GM12878 (cell line): ENCODE measurements around the gene TM4SF4. TPM values are rescaled to one million over a fixed set of nuclear protein-coding genes. Genes with fewer than 3 reads are reported as not detected.

ENCODE experiments used
- ATAC-seq: fragments of 200-7000 bp; cut with Tn5 transposase; 3 replicates; pipeline ENCODE4 v1.9.1; 2020; ENCODE audit warnings: mild to moderate bottlenecking, moderate library complexity
- BruUV-seq: library from RNA; stranded (reverse); fragments of 400-500 nt; replicated peaks from 2 replicates; lab custom pipeline; 2021; lab: Mats Ljungman, UMichigan
- CTCF ChIA-PET: fragments of 300-600 bp; sonication (Branson Sonifier 250); formaldehyde crosslinking; extraction: SDS; loops from one replicate; lab custom pipeline; 2021; ENCODE audit warnings: inconsistent platforms; lab: Yijun Ruan, JAX
- POLR2A ChIA-PET: fragments of 350-600 bp; formaldehyde crosslinking; extraction: SDS; loops from one replicate; lab custom pipeline; 2021; ENCODE audit warnings: inconsistent platforms; lab: Charles Lee
- RAD21 ChIA-PET: fragments of 300-600 bp; sonication (Branson Sonifier 250); formaldehyde crosslinking; loops from one replicate; lab custom pipeline; 2023; ENCODE audit warnings: antibody characterized with exemption; ENCODE audit not compliant: unreplicated experiment; lab: Charles Lee
- SMC1A ChIA-PET: fragments of 300-600 bp; sonication (Branson Sonifier 250); formaldehyde crosslinking; loops from one replicate; lab custom pipeline; 2023; ENCODE audit not compliant: unreplicated experiment, uncharacterized antibody; lab: Charles Lee
- DNase-seq: peaks from one replicate; pipeline ENCODE4 v3.0.0-alpha.2; 2011; ENCODE audit warnings: low read depth, low spot score
- FAIRE-seq: peaks from 3 replicates; lab custom pipeline; 2011; peaks lifted over from hg19 to GRCh38; lab: Jason Lieb, UNC
- H2AFZ ChIP-seq: 2 replicates; pipeline ENCODE4 v1.6.0; 2011; ENCODE audit warnings: low read depth, low read length, control low read depth; ENCODE audit not compliant: control insufficient read depth
- H3K27ac ChIP-seq: 2 replicates; pipeline ENCODE4 v1.5.1; 2011; ENCODE audit warnings: control low read depth; ENCODE audit not compliant: control insufficient read depth, insufficient read depth
- H3K27me3 ChIP-seq, 2 experiments: replicated peaks in 1 of 2; 2 replicates each; pipeline versions ENCODE4 v1.6.0 to v1.6.1; 2011; ENCODE audit warnings: low read length in 1 of 2; ENCODE audit not compliant: control insufficient read depth in 2 of 2, insufficient read depth in 2 of 2
- H3K36me3 ChIP-seq, 2 experiments: 2 replicates each; pipeline ENCODE4 v1.5.1; 2011; ENCODE audit warnings: low read length in 1 of 2; ENCODE audit not compliant: control insufficient read depth in 2 of 2, insufficient read depth in 2 of 2
- H3K4me1 ChIP-seq: 2 replicates; pipeline ENCODE4 v1.6.1; 2011; ENCODE audit warnings: mild to moderate bottlenecking, low read length, moderate library complexity, mixed read lengths; ENCODE audit not compliant: control insufficient read depth, insufficient read depth
- H3K4me2 ChIP-seq: 2 replicates; pipeline ENCODE4 v1.6.0; 2011; ENCODE audit warnings: control low read depth; ENCODE audit not compliant: control insufficient read depth, insufficient read depth
- H3K4me3 ChIP-seq: fragments of 200-600 bp; sonication (generic); 2 replicates; pipeline ENCODE4 v1.5.1; 2016
- H3K79me2 ChIP-seq: 2 replicates; pipeline ENCODE4 v1.6.0; 2011; ENCODE audit warnings: low read length; ENCODE audit not compliant: control insufficient read depth, insufficient read depth
- H3K9ac ChIP-seq: 2 replicates; pipeline ENCODE4 v1.8.0; 2011; ENCODE audit warnings: low read length, control low read depth, mixed read lengths; ENCODE audit not compliant: control insufficient read depth, insufficient read depth
- H3K9me3 ChIP-seq: replicated peaks from 3 replicates; pipeline ENCODE4 v1.5.1; 2011; ENCODE audit warnings: mild to moderate bottlenecking, low read length; ENCODE audit not compliant: control insufficient read depth, insufficient read depth
- H4K20me1 ChIP-seq: 2 replicates; pipeline ENCODE4 v1.6.0; 2011; ENCODE audit not compliant: control insufficient read depth, insufficient read depth
- BHLHE40 ChIP-seq, 2 experiments: fragments of 450-650 bp in 1 of 2; IDR thresholded peaks; 2 replicates each; pipeline ENCODE4 v1.6.1; 2011 to 2017; ENCODE audit warnings: low read depth in 2 of 2, borderline replicate concordance in 1 of 2, improper control_type of control experiment in 1 of 2, low read length in 1 of 2, mild to moderate bottlenecking in 1 of 2
- CREM ChIP-seq: IDR thresholded peaks from 2 replicates; pipeline ENCODE4 v1.6.1; 2014; ENCODE audit warnings: antibody characterized with exemption, low read depth
- FOS ChIP-seq: IDR thresholded peaks from 3 replicates; pipeline ENCODE4 v1.6.1; 2011; ENCODE audit warnings: borderline replicate concordance; ENCODE audit not compliant: insufficient read length; ENCODE audit errors: extremely low read depth
- HDAC6 ChIP-seq: fragments of 200-600 bp; sonication (generic); IDR thresholded peaks from one replicate; pipeline ENCODE4 v1.8.0; 2017; ENCODE audit warnings: antibody characterized with exemption; ENCODE audit not compliant: unreplicated experiment
- MYB ChIP-seq: fragments of 150-350 bp; IDR thresholded peaks from 2 replicates; pipeline ENCODE4 v1.6.1; 2014; ENCODE audit warnings: mild to moderate bottlenecking, low read depth, low read length, borderline replicate concordance
- POLR2AphosphoS5 ChIP-seq: IDR thresholded peaks from 2 replicates; pipeline ENCODE4 v1.6.1; 2011; ENCODE audit warnings: mild to moderate bottlenecking, low read length, inconsistent platforms
- RB1 ChIP-seq: fragments of 450-650 bp; formaldehyde crosslinking; IDR thresholded peaks from 2 replicates; pipeline ENCODE4 v1.6.1; 2017; ENCODE audit warnings: mild to moderate bottlenecking, borderline replicate concordance
- SP1 ChIP-seq: IDR thresholded peaks from one replicate; pipeline ENCODE4 v1.6.1; 2011; ENCODE audit warnings: low read depth, low read length
- TCF7 ChIP-seq: IDR thresholded peaks from 2 replicates; pipeline ENCODE4 v1.6.1; 2014; ENCODE audit warnings: antibody characterized with exemption, borderline replicate concordance
- ZSCAN29 ChIP-seq: fragments of 450-650 bp; IDR thresholded peaks from 2 replicates; pipeline ENCODE4 v1.6.1; 2017; ENCODE audit warnings: mild to moderate bottlenecking, moderate library complexity
- ZZZ3 ChIP-seq: IDR thresholded peaks from 2 replicates; pipeline ENCODE4 v1.6.1; 2011; ENCODE audit warnings: low read depth; ENCODE audit not compliant: control insufficient read depth, insufficient read length
- WGBS: methylation state at CpG from one replicate; pipeline ENCODE4 v1.1.6; 2016; ENCODE audit warnings: low lambda C conversion rate; ENCODE audit not compliant: insufficient replicate concordance, insufficient coverage; ENCODE audit errors: missing lambda C conversion rate; 5-methylcytosine and 5-hydroxymethylcytosine counted together
- in situ Hi-C: fragments of 300-500 bp; cut with MboI; formaldehyde crosslinking; loops from 9 replicates; pipeline ENCODE4 v1.14.3; 2018; ENCODE audit warnings: mixed read lengths
- intact Hi-C: fragments of 100-400 bp; cut with micrococcal nuclease; formaldehyde crosslinking; loops from one replicate; pipeline ENCODE4 v1.14.2; 2022; ENCODE audit not compliant: unreplicated experiment
- polyA plus RNA-seq, 11 experiments: library from polyadenylated mRNA; depleted of rRNA in 4 of 11; unstranded in 6 of 11; stranded (reverse) in 5 of 11; fragments of >200 nt; fragmentation: Nextera tagmentation in 4 of 11; fragmentation: Illumina TruSeq in 1 of 11; extraction: Ambion mirVana in 4 of 11; extraction: Trizol in 1 of 11; gene quantifications; 1 replicate in 1 of 11; 2 replicates in 10 of 11; pipeline versions ENCODE4 v1.2.1 to v1.2.3, GENCODE V29; 2011 to 2016; ENCODE audit warnings: inconsistent platforms in 2 of 11, missing spikeins in 2 of 11, low read depth in 1 of 11
- total RNA-seq, 4 experiments: library from RNA; depleted of rRNA in 3 of 4; stranded (reverse); fragments of >200 nt in 3 of 4; fragmentation: Illumina TruSeq in 1 of 4; extraction: Trizol in 1 of 4; gene quantifications; 2 replicates each; pipeline versions ENCODE4 v1.2.1 to v1.2.3, GENCODE V29; 2013 to 2021
- TF ChIP-seq, protein P1 (sequence below): IDR thresholded peaks from 2 replicates; pipeline ENCODE4 v1.6.1; 2012; ENCODE audit warnings: low read depth, low read length, improper control_type of control experiment
- TF ChIP-seq, protein P2 (sequence below): fragments of 450-650 bp; IDR thresholded peaks from 2 replicates; pipeline ENCODE4 v1.6.1; 2017; ENCODE audit warnings: mild to moderate bottlenecking, low read depth, inconsistent platforms; ENCODE audit not compliant: poor library complexity, severe bottlenecking
- TF ChIP-seq, protein P3 (sequence below): IDR thresholded peaks from 2 replicates; pipeline ENCODE4 v1.6.1; 2012; ENCODE audit warnings: improper control_type of control experiment, low read depth, low read length; ENCODE audit not compliant: insufficient replicate concordance

The TM4SF4 gene
- total and polyA plus RNA-seq, 10 of the 15 experiments (the other 5 are each of a cell fraction or from before 2014, with no cell fraction given), result 0.06 to 1.3 TPM; not detected in 8

DNA sequence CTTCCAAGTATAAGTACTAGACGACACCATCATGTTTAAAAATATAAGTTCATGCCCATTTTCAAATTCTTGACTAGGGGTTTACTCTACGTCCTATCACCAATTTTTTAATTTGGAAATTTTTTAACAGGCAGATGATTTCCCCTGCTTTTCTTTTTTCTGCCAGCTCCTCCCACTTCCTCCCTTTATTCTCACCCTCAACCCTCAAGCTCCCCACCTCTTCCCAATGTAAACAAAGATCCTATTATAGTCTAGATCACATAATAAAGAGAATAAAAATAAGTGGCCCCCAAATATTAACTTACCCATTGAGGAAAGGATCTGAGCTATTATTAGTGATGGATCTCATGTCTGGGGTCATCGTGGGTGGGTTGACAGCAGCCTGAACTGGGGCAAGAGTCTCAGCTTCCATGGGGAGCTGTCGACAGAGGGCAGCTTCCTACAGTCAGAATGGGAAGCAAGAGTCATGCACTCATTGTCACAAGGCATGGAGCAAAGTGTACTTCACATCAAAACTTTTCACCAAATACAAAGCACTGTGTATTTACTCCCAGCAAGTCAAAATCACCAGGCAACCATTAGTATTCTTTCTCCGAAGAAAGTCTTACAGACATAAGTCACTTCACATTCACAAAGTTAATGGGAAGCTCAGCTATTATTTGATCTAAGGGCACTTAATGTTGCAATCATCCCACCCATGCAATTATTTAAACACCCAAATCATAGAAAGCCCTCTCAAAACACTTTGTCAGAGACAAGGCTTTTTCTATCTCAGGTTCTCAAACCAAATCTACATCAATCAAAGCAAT, 53.2 kb downstream of the TM4SF4 start:
- ATAC-seq (no peak), FAIRE-seq (no peak), DNase-seq (no peak)
- Histone ChIP-seq H3K9ac (no peak overlapping the region), H3K9me3 (no peaks in the 10 kb centered on the region), H3K4me3 (no peak overlapping the region), H2AFZ (no peak overlapping the region), H3K4me1 (peaks cover 7% of the 10 kb centered on the region), H3K27me3 (no peaks in the 10 kb centered on the region), H3K36me3 (peaks cover 0 to 4% of the 10 kb centered on the region in 2 experiments; a peak in 3 of 4 replicates), H3K79me2 (no peaks in the 10 kb centered on the region), H3K4me2 (no peak overlapping the region), H4K20me1 (no peaks in the 10 kb centered on the region), H3K27ac (no peak overlapping the region)
- intact Hi-C loops (no loop called here), in situ Hi-C loops (no loop called here)
- ChIA-PET SMC1A (interaction anchor here (0.6 to 1.7 kb wide), 6 partner anchors 144 to 356 kb away, joined by 3 to 6 read pairs (median 4); no protein-coding TSS in a partner anchor), CTCF (interaction anchor here (0.8 to 2.3 kb wide), 9 partner anchors 12 to 280 kb away, joined by 3 to 10 read pairs (median 3); no protein-coding TSS in a partner anchor), POLR2A (no interaction called here), RAD21 (interaction anchor here (1.0 kb wide), 2 partner anchors 13 to 41 kb away, joined by 4 to 6 read pairs; no protein-coding TSS in a partner anchor)
- WGBS, result 89% methylated on average over 5 of the region's 5 CpGs
- no TSS peak for BruUV-seq
- TF ChIP-seq HDAC6 (no peak), CREM (no peak), RB1 (no peak), ZSCAN29 (no peak), SP1 (no peak), FOS (no peak), POLR2AphosphoS5 (no peak), BHLHE40 (IDR thresholded peaks at IDR 0.05; ENCODE audit: borderline replicate concordance in 1 of 2, low read depth in 2 of 2, low read length in 1 of 2) (no peak), ZZZ3 (no peak), TCF7 (no peak), MYB (no peak)
- TF ChIP-seq, protein P1, sequence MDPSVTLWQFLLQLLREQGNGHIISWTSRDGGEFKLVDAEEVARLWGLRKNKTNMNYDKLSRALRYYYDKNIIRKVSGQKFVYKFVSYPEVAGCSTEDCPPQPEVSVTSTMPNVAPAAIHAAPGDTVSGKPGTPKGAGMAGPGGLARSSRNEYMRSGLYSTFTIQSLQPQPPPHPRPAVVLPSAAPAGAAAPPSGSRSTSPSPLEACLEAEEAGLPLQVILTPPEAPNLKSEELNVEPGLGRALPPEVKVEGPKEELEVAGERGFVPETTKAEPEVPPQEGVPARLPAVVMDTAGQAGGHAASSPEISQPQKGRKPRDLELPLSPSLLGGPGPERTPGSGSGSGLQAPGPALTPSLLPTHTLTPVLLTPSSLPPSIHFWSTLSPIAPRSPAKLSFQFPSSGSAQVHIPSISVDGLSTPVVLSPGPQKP, result no peak
- TF ChIP-seq, protein P2, sequence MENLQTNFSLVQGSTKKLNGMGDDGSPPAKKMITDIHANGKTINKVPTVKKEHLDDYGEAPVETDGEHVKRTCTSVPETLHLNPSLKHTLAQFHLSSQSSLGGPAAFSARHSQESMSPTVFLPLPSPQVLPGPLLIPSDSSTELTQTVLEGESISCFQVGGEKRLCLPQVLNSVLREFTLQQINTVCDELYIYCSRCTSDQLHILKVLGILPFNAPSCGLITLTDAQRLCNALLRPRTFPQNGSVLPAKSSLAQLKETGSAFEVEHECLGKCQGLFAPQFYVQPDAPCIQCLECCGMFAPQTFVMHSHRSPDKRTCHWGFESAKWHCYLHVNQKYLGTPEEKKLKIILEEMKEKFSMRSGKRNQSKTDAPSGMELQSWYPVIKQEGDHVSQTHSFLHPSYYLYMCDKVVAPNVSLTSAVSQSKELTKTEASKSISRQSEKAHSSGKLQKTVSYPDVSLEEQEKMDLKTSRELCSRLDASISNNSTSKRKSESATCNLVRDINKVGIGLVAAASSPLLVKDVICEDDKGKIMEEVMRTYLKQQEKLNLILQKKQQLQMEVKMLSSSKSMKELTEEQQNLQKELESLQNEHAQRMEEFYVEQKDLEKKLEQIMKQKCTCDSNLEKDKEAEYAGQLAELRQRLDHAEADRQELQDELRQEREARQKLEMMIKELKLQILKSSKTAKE, result no peak
- TF ChIP-seq, protein P3, sequence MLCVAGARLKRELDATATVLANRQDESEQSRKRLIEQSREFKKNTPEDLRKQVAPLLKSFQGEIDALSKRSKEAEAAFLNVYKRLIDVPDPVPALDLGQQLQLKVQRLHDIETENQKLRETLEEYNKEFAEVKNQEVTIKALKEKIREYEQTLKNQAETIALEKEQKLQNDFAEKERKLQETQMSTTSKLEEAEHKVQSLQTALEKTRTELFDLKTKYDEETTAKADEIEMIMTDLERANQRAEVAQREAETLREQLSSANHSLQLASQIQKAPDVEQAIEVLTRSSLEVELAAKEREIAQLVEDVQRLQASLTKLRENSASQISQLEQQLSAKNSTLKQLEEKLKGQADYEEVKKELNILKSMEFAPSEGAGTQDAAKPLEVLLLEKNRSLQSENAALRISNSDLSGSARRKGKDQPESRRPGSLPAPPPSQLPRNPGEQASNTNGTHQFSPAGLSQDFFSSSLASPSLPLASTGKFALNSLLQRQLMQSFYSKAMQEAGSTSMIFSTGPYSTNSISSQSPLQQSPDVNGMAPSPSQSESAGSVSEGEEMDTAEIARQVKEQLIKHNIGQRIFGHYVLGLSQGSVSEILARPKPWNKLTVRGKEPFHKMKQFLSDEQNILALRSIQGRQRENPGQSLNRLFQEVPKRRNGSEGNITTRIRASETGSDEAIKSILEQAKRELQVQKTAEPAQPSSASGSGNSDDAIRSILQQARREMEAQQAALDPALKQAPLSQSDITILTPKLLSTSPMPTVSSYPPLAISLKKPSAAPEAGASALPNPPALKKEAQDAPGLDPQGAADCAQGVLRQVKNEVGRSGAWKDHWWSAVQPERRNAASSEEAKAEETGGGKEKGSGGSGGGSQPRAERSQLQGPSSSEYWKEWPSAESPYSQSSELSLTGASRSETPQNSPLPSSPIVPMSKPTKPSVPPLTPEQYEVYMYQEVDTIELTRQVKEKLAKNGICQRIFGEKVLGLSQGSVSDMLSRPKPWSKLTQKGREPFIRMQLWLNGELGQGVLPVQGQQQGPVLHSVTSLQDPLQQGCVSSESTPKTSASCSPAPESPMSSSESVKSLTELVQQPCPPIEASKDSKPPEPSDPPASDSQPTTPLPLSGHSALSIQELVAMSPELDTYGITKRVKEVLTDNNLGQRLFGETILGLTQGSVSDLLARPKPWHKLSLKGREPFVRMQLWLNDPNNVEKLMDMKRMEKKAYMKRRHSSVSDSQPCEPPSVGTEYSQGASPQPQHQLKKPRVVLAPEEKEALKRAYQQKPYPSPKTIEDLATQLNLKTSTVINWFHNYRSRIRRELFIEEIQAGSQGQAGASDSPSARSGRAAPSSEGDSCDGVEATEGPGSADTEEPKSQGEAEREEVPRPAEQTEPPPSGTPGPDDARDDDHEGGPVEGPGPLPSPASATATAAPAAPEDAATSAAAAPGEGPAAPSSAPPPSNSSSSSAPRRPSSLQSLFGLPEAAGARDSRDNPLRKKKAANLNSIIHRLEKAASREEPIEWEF, result no peak
